Activated CD8-positive, alpha-beta memory T cell treated with anti-CD3 and anti-CD28 coated beads, Interleukin-2, amount 50 U/mL, for 24 hours (primary cell): ENCODE data around the gene PDE6A.
"Not testable (repeated sequence)": the region's sequence is repeated elsewhere in the genome, so short reads cannot be mapped to it uniquely, and the experiment has no call there.

ENCODE experiments used
- DNase-seq: peaks from one replicate; pipeline ENCODE4 v3.0.0-alpha.2; 2020; ENCODE audit errors: extremely low read depth

Gene PDE6A

GRCh38 chr5:149895416-149896345, 48.9 kb downstream of the PDE6A start:
- DNase-seq = no peak

- DNase-seq = no peak
Observed at GRCh38 chr5:149894237-149894636, 50.4 kb downstream of the PDE6A start.

GRCh38 chr5:149893403-149893931, 51.1 kb downstream of the PDE6A start:
- DNase-seq = no peak

- no peak for DNase-seq
Observed at GRCh38 chr5:149892594-149892993, 52.0 kb downstream of the PDE6A start.

GRCh38 chr5:149888280-149888679, 56.3 kb downstream of the PDE6A start:
- no peak for DNase-seq

- no peak for DNase-seq
Observed at GRCh38 chr5:149887622-149888183, 56.9 kb downstream of the PDE6A start.

- no peak for DNase-seq
Observed at GRCh38 chr5:149886692-149887470, 57.7 kb downstream of the PDE6A start.

GRCh38 chr5:149886060-149886459, 58.5 kb downstream of the PDE6A start:
- DNase-seq = no peak

GRCh38 chr5:149885513-149885912, 59.1 kb downstream of the PDE6A start:
- DNase-seq = no peak

GRCh38 chr5:149883550-149883949, 61.0 kb downstream of the PDE6A start:
- no peak for DNase-seq

- DNase-seq = not testable (repeated sequence)
Observed at GRCh38 chr5:149882633-149883032, 62.0 kb downstream of the PDE6A start.

GRCh38 chr5:149881874-149882273, 62.7 kb downstream of the PDE6A start:
- no peak for DNase-seq

GRCh38 chr5:149881069-149881622, 63.4 kb downstream of the PDE6A start:
- no peak for DNase-seq

GRCh38 chr5:149879593-149879992, 65.0 kb downstream of the PDE6A start:
- not testable (repeated sequence) for DNase-seq

GRCh38 chr5:149878371-149878770, 66.2 kb downstream of the PDE6A start:
- DNase-seq = no peak

GRCh38 chr5:149873896-149874295, 70.7 kb downstream of the PDE6A start:
- no peak for DNase-seq

GRCh38 chr5:149872351-149873040, 72.1 kb downstream of the PDE6A start:
- no peak for DNase-seq

GRCh38 chr5:149871471-149871870, 73.1 kb downstream of the PDE6A start:
- no peak for DNase-seq

GRCh38 chr5:149870697-149871096, 73.9 kb downstream of the PDE6A start:
- DNase-seq = no peak

GRCh38 chr5:149870232-149870631, 74.4 kb downstream of the PDE6A start:
- no peak for DNase-seq

- DNase-seq = no peak
Observed at GRCh38 chr5:149869411-149869821, 75.2 kb downstream of the PDE6A start.
